Neural cell (in vitro differentiated cells): ENCODE data around the gene CTDP1. TPM values are rescaled to one million over a fixed set of nuclear protein-coding genes. Genes with fewer than 3 reads are reported as not detected.

Experiments
- H2AFZ ChIP-seq: fragments of 200-600, 300-800 bp; sonication (generic), shearing (Covaris generic); 2 replicates; pipeline ENCODE4 v1.6.0; 2014; ENCODE audit warnings: low read depth, mild to moderate bottlenecking, antibody characterized with exemption, low read length, moderate library complexity
- H3F3A ChIP-seq: fragments of 200-600 bp; shearing (Covaris generic); 2 replicates; pipeline ENCODE4 v1.6.1; 2016; ENCODE audit warnings: mild to moderate bottlenecking, moderate library complexity, mixed read lengths, antibody characterized with exemption, low read length; ENCODE audit not compliant: insufficient read depth, poor library complexity, severe bottlenecking
- H3K27ac ChIP-seq: fragments of 200-600, 300-800 bp; sonication (generic), shearing (Covaris generic); 2 replicates; pipeline ENCODE4 v1.5.1; 2014; ENCODE audit warnings: mild to moderate bottlenecking, low read length, moderate library complexity
- H3K27me3 ChIP-seq: fragments of 300-800, 200-600 bp; sonication (generic), shearing (Covaris generic); 2 replicates; pipeline ENCODE4 v1.6.0; 2014; ENCODE audit warnings: mild to moderate bottlenecking, low read depth, low read length, moderate library complexity; ENCODE audit not compliant: insufficient read depth
- H3K36me3 ChIP-seq: fragments of 300-800, 200-600 bp; sonication (generic), shearing (Covaris generic); 2 replicates; pipeline ENCODE4 v1.5.1; 2014; ENCODE audit warnings: mild to moderate bottlenecking, antibody characterized with exemption, low read length, moderate library complexity; ENCODE audit not compliant: insufficient read depth
- H3K4me2 ChIP-seq: fragments of 300-800, 200-600 bp; sonication (generic), shearing (Covaris generic); 2 replicates; pipeline ENCODE4 v1.6.0; 2014; ENCODE audit warnings: mild to moderate bottlenecking, low read length
- H3K4me3 ChIP-seq: fragments of 300-800, 200-600 bp; sonication (generic), shearing (Covaris generic); 2 replicates; pipeline ENCODE4 v1.5.1; 2014; ENCODE audit warnings: mild to moderate bottlenecking, low read length, moderate library complexity
- H3K79me2 ChIP-seq: fragments of 200-600 bp; shearing (Covaris generic); replicated peaks from 2 replicates; pipeline ENCODE4 v1.6.0; 2014; ENCODE audit warnings: mild to moderate bottlenecking, low read length, moderate library complexity; ENCODE audit not compliant: insufficient read depth
- H3K9ac ChIP-seq: fragments of 300-800, 200-600 bp; sonication (generic), shearing (Covaris generic); 2 replicates; pipeline ENCODE4 v1.6.1; 2016; ENCODE audit warnings: mild to moderate bottlenecking, low read length, mixed read lengths
- H3K9me2 ChIP-seq: fragments of 200-600 bp; shearing (Covaris generic); 2 replicates; pipeline ENCODE4 v1.6.1; 2016; ENCODE audit warnings: mild to moderate bottlenecking, low read length, mixed read lengths; ENCODE audit not compliant: insufficient read depth
- H3K9me3 ChIP-seq: fragments of 200-600, 300-800 bp; sonication (generic), shearing (Covaris generic); 2 replicates; pipeline ENCODE4 v1.6.1; 2016; ENCODE audit warnings: mild to moderate bottlenecking, mixed run types, low read length, moderate library complexity, mixed read lengths
- H4K20me1 ChIP-seq: fragments of 200-600 bp; shearing (Covaris generic); 2 replicates; pipeline ENCODE4 v1.6.1; 2016; ENCODE audit warnings: mild to moderate bottlenecking, mixed run types; ENCODE audit not compliant: insufficient read depth
- EP300 ChIP-seq: fragments of 450-650 bp; conservative IDR thresholded peaks from 2 replicates; pipeline ENCODE4 v1.6.1; 2014; ENCODE audit warnings: antibody characterized with exemption, mild to moderate bottlenecking, moderate library complexity; ENCODE audit not compliant: poor library complexity, severe bottlenecking
- EZH2 ChIP-seq: fragments of 200-600, 300-800 bp; shearing (Covaris generic), sonication (generic); IDR thresholded peaks from 2 replicates; pipeline ENCODE4 v1.6.1; 2014; ENCODE audit warnings: antibody characterized with exemption, low read length, borderline replicate concordance, mild to moderate bottlenecking; ENCODE audit not compliant: insufficient read depth, poor library complexity, severe bottlenecking
- MXI1 ChIP-seq: fragments of 450-650 bp; conservative IDR thresholded peaks from 2 replicates; pipeline ENCODE4 v1.6.1; 2014; ENCODE audit warnings: antibody characterized with exemption, mild to moderate bottlenecking; ENCODE audit not compliant: poor library complexity, severe bottlenecking
- POLR2AphosphoS5 ChIP-seq: IDR thresholded peaks from 2 replicates; pipeline ENCODE4 v1.6.1; 2012
- RAD21 ChIP-seq: fragments of 450-650 bp; conservative IDR thresholded peaks from 2 replicates; pipeline ENCODE4 v1.6.1; 2014; ENCODE audit warnings: antibody characterized with exemption, mild to moderate bottlenecking, moderate library complexity
- SMC3 ChIP-seq: fragments of 450-650 bp; conservative IDR thresholded peaks from 2 replicates; pipeline ENCODE4 v1.6.1; 2014; ENCODE audit warnings: antibody characterized with exemption, mild to moderate bottlenecking, moderate library complexity; ENCODE audit not compliant: poor library complexity
- TAF1 ChIP-seq: IDR thresholded peaks from 2 replicates; pipeline ENCODE4 v1.6.1; 2012; ENCODE audit warnings: low read depth
- polyA plus RNA-seq: library from polyadenylated mRNA; depleted of rRNA; stranded (reverse); fragments of >200 nt; gene quantifications from 2 replicates; pipeline ENCODE4 v1.2.3, GENCODE V29; 2014
- TF ChIP-seq, protein P1 (sequence below): IDR thresholded peaks from 2 replicates; pipeline ENCODE4 v1.6.1; 2012; ENCODE audit warnings: borderline replicate concordance
- TF ChIP-seq, protein P2 (sequence below): fragments of 450-650 bp; IDR thresholded peaks from 2 replicates; pipeline ENCODE4 v1.5.1; 2014; ENCODE audit warnings: antibody characterized with exemption, mild to moderate bottlenecking, moderate library complexity; ENCODE audit not compliant: poor library complexity, severe bottlenecking

The CTDP1 gene
- polyA plus RNA-seq, 1 donor from 2014 or later = 22.3 TPM

DNA sequence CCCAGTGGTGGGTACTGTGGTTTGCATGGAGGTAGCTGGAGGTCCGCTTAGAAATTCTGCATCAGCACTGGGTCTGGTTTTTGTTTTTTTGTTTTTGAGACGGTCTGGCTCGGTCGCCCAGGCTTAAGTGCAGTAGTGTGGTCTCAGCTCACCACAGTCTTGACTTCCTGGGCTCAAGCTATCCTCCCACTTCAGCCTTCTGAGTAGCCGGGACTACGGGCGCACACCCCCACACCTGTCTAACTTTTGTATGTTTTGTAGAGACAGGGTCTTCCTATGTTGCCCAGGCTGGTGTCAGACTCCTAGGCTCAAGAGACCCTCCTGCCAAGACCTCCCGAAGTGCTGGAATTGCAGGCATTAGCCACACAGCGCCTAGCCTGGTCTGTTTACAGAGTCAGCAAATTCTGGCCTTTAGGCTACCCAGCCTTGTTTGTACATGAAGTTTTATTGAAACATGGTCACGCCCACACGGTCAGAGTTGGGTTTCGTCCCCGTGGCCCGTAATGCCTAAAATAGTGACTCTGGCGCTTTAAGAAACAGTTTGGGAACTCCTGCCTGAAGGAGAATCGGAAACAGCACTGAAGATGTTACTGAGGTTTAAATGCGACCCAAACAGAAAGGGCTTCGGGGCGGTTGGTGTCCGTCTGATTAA, 32.7 kb downstream of the CTDP1 start:
- Histone ChIP-seq H3K27ac (no peak overlapping the region), H4K20me1 (no peaks in the 10 kb centered on the region), H3K27me3 (no peaks in the 10 kb centered on the region), H3K4me3 (no peak overlapping the region), H3K9me2 (no peaks in the 10 kb centered on the region), H3K36me3 (no peaks in the 10 kb centered on the region), H3K9me3 (no peaks in the 10 kb centered on the region), H3F3A (no peaks in the 10 kb centered on the region), H3K79me2 (no peaks in the 10 kb centered on the region), H3K9ac (no peak overlapping the region), H2AFZ (no peak overlapping the region), H3K4me2 (no peak overlapping the region)
- no peak for TF ChIP-seq EZH2
- TF ChIP-seq TAF1 = no peak
- TF ChIP-seq POLR2AphosphoS5 = no peak
- TF ChIP-seq, protein P1, sequence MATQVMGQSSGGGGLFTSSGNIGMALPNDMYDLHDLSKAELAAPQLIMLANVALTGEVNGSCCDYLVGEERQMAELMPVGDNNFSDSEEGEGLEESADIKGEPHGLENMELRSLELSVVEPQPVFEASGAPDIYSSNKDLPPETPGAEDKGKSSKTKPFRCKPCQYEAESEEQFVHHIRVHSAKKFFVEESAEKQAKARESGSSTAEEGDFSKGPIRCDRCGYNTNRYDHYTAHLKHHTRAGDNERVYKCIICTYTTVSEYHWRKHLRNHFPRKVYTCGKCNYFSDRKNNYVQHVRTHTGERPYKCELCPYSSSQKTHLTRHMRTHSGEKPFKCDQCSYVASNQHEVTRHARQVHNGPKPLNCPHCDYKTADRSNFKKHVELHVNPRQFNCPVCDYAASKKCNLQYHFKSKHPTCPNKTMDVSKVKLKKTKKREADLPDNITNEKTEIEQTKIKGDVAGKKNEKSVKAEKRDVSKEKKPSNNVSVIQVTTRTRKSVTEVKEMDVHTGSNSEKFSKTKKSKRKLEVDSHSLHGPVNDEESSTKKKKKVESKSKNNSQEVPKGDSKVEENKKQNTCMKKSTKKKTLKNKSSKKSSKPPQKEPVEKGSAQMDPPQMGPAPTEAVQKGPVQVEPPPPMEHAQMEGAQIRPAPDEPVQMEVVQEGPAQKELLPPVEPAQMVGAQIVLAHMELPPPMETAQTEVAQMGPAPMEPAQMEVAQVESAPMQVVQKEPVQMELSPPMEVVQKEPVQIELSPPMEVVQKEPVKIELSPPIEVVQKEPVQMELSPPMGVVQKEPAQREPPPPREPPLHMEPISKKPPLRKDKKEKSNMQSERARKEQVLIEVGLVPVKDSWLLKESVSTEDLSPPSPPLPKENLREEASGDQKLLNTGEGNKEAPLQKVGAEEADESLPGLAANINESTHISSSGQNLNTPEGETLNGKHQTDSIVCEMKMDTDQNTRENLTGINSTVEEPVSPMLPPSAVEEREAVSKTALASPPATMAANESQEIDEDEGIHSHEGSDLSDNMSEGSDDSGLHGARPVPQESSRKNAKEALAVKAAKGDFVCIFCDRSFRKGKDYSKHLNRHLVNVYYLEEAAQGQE = no peak
- TF ChIP-seq EP300 = no peak
- TF ChIP-seq SMC3 = no peak
- TF ChIP-seq RAD21 = no peak
- TF ChIP-seq MXI1 = no peak
- TF ChIP-seq, protein P2, sequence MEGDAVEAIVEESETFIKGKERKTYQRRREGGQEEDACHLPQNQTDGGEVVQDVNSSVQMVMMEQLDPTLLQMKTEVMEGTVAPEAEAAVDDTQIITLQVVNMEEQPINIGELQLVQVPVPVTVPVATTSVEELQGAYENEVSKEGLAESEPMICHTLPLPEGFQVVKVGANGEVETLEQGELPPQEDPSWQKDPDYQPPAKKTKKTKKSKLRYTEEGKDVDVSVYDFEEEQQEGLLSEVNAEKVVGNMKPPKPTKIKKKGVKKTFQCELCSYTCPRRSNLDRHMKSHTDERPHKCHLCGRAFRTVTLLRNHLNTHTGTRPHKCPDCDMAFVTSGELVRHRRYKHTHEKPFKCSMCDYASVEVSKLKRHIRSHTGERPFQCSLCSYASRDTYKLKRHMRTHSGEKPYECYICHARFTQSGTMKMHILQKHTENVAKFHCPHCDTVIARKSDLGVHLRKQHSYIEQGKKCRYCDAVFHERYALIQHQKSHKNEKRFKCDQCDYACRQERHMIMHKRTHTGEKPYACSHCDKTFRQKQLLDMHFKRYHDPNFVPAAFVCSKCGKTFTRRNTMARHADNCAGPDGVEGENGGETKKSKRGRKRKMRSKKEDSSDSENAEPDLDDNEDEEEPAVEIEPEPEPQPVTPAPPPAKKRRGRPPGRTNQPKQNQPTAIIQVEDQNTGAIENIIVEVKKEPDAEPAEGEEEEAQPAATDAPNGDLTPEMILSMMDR = no peak

DNA sequence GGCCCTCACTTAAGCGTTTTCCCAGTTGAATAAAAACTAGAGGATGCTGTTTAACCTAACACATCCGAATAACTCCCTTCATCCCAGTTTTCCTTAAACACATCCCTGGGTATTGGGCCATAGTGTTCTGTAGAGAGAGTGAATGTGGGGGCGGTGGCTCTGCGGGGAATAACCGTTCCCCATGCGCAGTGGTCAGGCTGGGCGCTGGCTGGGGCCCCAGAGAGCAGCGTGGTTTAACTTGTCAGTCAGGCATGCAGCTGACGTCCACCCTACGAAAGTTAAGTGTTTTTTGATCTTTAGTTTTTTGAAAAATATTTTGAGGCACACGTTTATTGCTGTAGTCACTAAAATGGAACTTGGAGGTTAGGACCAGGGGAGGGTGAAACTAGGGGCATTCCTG, 33.7 kb downstream of the CTDP1 start:
- no peak overlapping the region for H3K4me2 ChIP-seq
- no peak overlapping the region for H3K4me3 ChIP-seq
- no peak overlapping the region for H3K27ac ChIP-seq
- no peaks in the 10 kb centered on the region for H3K9me2 ChIP-seq
- H3K27me3 ChIP-seq = no peaks in the 10 kb centered on the region
- no peaks in the 10 kb centered on the region for H3K9me3 ChIP-seq
- H3K36me3 ChIP-seq = no peaks in the 10 kb centered on the region
- no peaks in the 10 kb centered on the region for H4K20me1 ChIP-seq
- no peaks in the 10 kb centered on the region for H3F3A ChIP-seq
- no peaks in the 10 kb centered on the region for H3K79me2 ChIP-seq
- H3K9ac ChIP-seq = no peak overlapping the region
- no peak overlapping the region for H2AFZ ChIP-seq
- no peak for TF ChIP-seq EP300
- TF ChIP-seq RAD21 = no peak
- TF ChIP-seq, protein P1 = no peak
- no peak for TF ChIP-seq POLR2AphosphoS5
- no peak for TF ChIP-seq TAF1
- TF ChIP-seq MXI1 = no peak
